IPS-18c (cell line): ENCODE data around the gene SP5.
"Not testable (repeated sequence)": the region's sequence is repeated elsewhere in the genome, so short reads cannot be mapped to it uniquely, and the experiment has no call there.

Experiments used
- H3K4me3 ChIP-seq: 2 replicates; pipeline ENCODE4 v1.7.0; 2013; ENCODE audit warnings: low read depth, mild to moderate bottlenecking, low read length, moderate library complexity; ENCODE audit not compliant: insufficient read depth
- H3K9me3 ChIP-seq: one replicate; pipeline ENCODE4 v1.6.1; 2013; ENCODE audit warnings: mild to moderate bottlenecking, low read length, moderate library complexity; ENCODE audit not compliant: control insufficient read depth, insufficient read depth

SP5 gene

GRCh38 chr2:170715062-170715931 lies at the start of gene SP5:
Gene SP5, plus strand, starts transcription at chr2:170715337. Its CDS starts 176 bp downstream, at chr2:170715513.
- H3K4me3 ChIP-seq: peak within 1 kb of the TSS; percentile 52
- no peaks in the 10 kb centered on the region for H3K9me3 ChIP-seq

GRCh38 chr2:170665743-170666142 lies 49.4 kb upstream of the SP5 start:
- Histone ChIP-seq H3K9me3 (no peaks in the 10 kb centered on the region), H3K4me3 (no peak overlapping the region)

GRCh38 chr2:170669909-170670308 lies 45.2 kb upstream of the SP5 start:
- no peaks in the 10 kb centered on the region for H3K9me3 ChIP-seq
- H3K4me3 ChIP-seq: no peak overlapping the region

- H3K4me3 ChIP-seq: no peak overlapping the region
- H3K9me3 ChIP-seq: no peaks in the 10 kb centered on the region
Measured at GRCh38 chr2:170670651-170671050, 44.5 kb upstream of the SP5 start.

- H3K9me3 ChIP-seq: no peaks in the 10 kb centered on the region
- H3K4me3 ChIP-seq: no peak overlapping the region
Measured at GRCh38 chr2:170671079-170671478, 44.1 kb upstream of the SP5 start.

DNA sequence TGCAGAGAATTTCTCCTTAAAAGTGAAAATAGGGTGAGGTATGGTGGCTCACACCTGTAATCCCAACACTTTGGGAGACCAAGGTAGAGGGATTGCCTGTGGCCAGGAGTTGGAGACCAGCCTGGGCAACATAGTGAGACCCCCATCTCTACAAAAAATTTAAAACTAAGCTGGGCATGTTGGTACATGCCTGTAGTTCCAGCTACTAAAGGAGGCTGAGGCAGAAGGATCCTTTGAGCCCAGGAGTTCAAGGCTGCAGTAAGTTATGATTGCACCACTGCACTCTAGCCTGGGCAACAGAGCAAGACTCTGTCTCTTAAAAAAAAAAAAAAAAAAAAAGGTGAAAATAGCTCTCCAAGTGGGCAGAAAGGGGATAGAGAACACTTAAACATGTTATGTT lies 40.9 kb upstream of the SP5 start:
- H3K4me3 ChIP-seq: not testable (repeated sequence)

DNA sequence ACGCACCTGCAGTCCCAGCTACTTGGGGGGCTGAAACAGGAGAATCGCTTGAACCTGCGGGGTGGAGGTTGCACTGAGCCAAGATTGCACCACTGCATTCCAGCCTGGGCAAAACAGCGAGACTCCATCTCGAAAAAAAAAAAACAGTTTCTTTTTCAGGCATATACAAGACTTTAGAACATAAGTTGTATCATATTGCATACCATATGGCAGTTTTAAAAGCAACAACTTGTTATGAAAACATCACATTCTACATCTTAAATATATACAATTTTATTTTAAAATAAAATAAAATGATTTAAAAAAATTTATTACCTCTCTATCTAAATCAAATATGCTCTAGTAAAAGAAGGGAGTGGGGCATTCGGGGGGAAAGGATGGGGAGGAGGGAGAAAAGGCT lies 39.4 kb upstream of the SP5 start:
- Histone ChIP-seq H3K9me3 (no peaks in the 10 kb centered on the region), H3K4me3 (no peak overlapping the region)

More for the DNA sequence above, 40.9 kb upstream of the SP5 start:
- not testable (repeated sequence) for H3K9me3 ChIP-seq

- Histone ChIP-seq H3K9me3 (no peaks in the 10 kb centered on the region), H3K4me3 (peak overlapping the region; percentile 5; the same call in 1 of the 2 replicates)
Measured at GRCh38 chr2:170679607-170680079, 35.5 kb upstream of the SP5 start.

- Histone ChIP-seq H3K9me3 (no peaks in the 10 kb centered on the region), H3K4me3 (no peak overlapping the region)
Measured at GRCh38 chr2:170680172-170680941, 34.8 kb upstream of the SP5 start.

DNA sequence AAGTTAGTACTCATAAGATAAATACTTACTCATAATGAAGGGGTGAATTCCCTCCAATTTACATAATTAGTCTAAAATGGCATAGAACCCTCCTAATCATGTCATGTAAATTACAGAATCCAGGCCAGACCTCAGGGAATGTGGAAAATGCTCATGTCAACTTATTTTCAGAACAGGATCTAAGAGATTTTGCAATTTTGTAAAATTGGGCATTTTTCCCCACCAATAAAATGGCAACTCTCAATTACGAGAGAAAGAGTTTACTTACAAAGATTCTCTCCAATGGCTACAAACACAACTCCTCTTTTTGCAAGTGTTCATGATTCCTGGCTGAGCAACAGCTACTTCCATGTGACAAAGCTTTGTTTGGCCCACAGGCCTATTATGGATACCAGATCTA lies 33.8 kb upstream of the SP5 start:
- H3K4me3 ChIP-seq: no peak overlapping the region

DNA sequence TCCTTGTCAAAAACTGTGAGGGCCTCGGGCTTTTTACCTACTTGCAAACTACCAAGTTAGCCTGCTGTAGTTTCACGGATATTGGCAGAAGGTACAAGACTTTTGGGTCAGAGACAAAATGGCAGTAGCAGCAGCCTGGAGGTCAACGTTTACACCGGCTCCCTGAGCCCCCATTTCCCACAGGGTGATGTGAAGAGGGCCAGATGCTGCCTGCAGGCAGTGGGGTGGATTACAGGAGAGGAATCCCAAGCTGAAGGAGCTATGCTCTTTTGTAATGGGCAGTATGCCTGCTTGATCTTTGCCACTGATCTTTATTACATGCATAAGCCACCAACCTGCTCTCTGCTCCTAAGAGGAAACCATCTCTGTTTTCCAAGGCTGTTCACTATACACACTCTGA lies 29.5 kb upstream of the SP5 start:
- no peak overlapping the region for H3K4me3 ChIP-seq

More for the DNA sequence above, 33.8 kb upstream of the SP5 start:
- no peaks in the 10 kb centered on the region for H3K9me3 ChIP-seq

DNA sequence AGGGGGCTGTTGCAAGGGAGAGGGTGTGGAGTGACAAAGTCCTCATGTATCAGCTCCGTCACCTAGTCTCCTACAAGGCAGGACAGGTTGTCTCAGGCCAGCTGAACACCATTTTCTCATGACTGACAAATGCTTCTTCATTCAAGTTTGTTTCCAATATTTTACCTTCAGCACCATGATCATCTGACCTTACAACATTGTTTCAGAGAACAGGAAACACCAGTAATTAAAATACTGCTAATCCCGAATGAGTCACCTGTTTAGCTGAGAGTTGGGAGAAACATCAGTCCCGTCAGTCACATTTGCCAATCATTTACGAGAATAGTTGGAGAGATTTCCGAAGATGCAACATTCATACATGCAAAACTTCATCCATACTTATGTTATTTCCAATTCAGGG lies 25.7 kb upstream of the SP5 start:
- Histone ChIP-seq H3K4me3 (no peak overlapping the region), H3K9me3 (no peaks in the 10 kb centered on the region)

More for the DNA sequence above, 29.5 kb upstream of the SP5 start:
- H3K9me3 ChIP-seq: no peaks in the 10 kb centered on the region

DNA sequence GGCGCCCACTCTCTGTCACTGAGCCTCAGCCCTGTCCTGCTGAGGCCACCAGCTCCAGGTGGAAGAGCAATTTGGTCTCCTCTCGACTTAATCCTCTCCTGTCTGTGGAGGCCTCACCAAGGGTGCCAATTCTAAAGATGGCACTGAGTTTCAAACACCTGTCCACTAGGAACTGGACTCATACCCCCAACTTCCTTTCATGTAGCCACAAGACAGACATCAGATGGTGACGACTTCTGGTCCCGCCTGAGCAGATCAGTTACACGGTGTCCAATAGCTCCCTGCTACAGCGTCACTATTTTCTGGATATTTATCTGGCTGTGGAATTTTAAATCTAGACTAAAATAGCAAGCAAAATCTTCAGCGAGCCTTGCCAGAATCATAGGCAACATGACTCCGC lies 24.5 kb upstream of the SP5 start:
- no peaks in the 10 kb centered on the region for H3K9me3 ChIP-seq
- H3K4me3 ChIP-seq: no peak overlapping the region

- no peaks in the 10 kb centered on the region for H3K9me3 ChIP-seq
- no peak overlapping the region for H3K4me3 ChIP-seq
Measured at GRCh38 chr2:170694316-170694715, 20.8 kb upstream of the SP5 start.

GRCh38 chr2:170695521-170696410 lies 19.4 kb upstream of the SP5 start:
- Histone ChIP-seq H3K4me3 (no peak overlapping the region), H3K9me3 (no peaks in the 10 kb centered on the region)

DNA sequence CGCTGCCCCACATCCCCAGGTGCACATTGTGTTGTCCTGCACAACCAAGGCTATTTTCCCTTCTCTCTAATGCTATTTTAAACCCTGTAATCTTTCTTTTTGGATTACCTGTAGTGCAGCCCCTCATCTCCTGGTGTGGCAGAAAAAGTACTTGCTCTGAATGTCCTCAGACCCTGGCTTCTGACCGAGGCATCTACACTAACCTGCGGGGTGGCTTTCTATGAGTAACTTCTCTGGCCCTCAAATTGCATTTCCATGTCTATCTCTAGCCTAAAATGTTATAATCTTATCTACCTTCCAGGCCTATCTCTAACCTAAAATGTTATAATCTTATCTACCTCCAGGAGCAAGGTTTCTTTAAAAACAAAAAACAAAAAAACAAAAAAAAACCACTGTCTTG lies 18.2 kb upstream of the SP5 start:
- Histone ChIP-seq H3K4me3 (no peak overlapping the region), H3K9me3 (no peaks in the 10 kb centered on the region)

- Histone ChIP-seq H3K4me3 (no peak overlapping the region), H3K9me3 (peaks cover 4% of the 10 kb centered on the region)
Measured at GRCh38 chr2:170701011-170701410, 14.1 kb upstream of the SP5 start.
